Muscle of leg (tissue), 11 donors: ENCODE data around the gene UGGT1. TPM values are rescaled to one million over a fixed set of nuclear protein-coding genes. Genes with fewer than 3 reads are reported as not detected.

ENCODE experiments used
- DNase-seq: peaks from one replicate; pipeline ENCODE4 v3.0.0; 2013
- H3K27ac ChIP-seq: one replicate; pipeline ENCODE4 v1.5.1; 2013; ENCODE audit warnings: mild to moderate bottlenecking, low read length, control low read depth
- H3K27me3 ChIP-seq: one replicate; pipeline ENCODE4 v1.6.1; 2013; ENCODE audit warnings: low read length; ENCODE audit not compliant: control insufficient read depth, insufficient read depth
- H3K36me3 ChIP-seq: one replicate; pipeline ENCODE4 v1.6.1; 2013; ENCODE audit warnings: low read length; ENCODE audit not compliant: control insufficient read depth, insufficient read depth
- H3K4me1 ChIP-seq: one replicate; pipeline ENCODE4 v1.6.1; 2013; ENCODE audit warnings: low read length; ENCODE audit not compliant: control insufficient read depth, insufficient read depth
- H3K4me3 ChIP-seq: one replicate; pipeline ENCODE4 v1.5.1; 2013; ENCODE audit warnings: low read length, control low read depth
- H3K9me3 ChIP-seq: replicated peaks from 2 replicates; pipeline ENCODE4 v1.6.1; 2013; ENCODE audit warnings: low read depth, low read length; ENCODE audit not compliant: control insufficient read depth
- whole genome bisulfite sequencing: methylation state at CpG from one replicate; pipeline ENCODE4 v1.1.5; 2013; ENCODE audit warnings: missing lambda C conversion rate; ENCODE audit not compliant: insufficient coverage; 5-methylcytosine and 5-hydroxymethylcytosine counted together
- polyA plus RNA-seq, 8 donors: library from polyadenylated mRNA; unstranded; fragments of 120-200 nt; gene quantifications; one replicate each; pipeline versions ENCODE4 v1.2.1 to v1.2.3, GENCODE V29; 2013; ENCODE audit warnings: inconsistent platforms in 1 of 8, low replicate concordance in 1 of 8; ENCODE audit not compliant: insufficient read length in 8 of 8, insufficient read depth in 1 of 8
- total RNA-seq: library from RNA; stranded (reverse); fragments of 120-200 nt; gene quantifications from one replicate; pipeline ENCODE4 v1.2.4, GENCODE V29; 2013

The UGGT1 gene
- total and polyA plus RNA-seq, 9 donors, result 16.2 to 36.0 (median 28.8) TPM

DNA sequence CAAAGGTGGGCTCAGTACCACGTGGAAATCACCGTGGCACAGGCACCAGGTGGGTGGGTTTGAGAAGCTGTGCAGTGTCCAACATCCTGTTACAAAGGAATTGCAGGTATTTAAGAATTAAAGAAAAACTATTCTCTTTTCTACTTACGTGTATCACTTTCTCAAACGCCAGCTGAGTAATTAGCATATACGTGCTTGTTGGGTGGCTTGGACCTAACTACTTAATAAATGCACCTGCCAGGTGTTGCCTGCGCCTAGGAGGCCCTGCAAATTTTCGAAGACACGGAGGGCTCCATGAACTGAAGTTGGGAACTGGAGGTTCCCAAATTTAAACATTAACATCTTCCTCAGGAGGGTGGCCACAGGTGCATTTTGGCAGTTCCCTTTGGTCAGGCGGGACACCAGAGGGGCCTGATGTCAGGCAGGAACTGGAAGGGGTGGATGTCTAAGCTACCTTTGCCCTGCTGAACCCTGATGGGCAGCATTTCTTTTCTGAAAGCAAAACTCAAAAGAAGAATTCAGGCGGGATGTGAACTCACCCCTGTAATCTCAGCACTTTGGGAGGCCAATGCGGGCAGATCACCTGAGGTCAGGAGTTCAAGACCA is 142.9 kb downstream of the UGGT1 start:
- peak overlapping the region; percentile 74 for H3K4me3 ChIP-seq
- H3K9me3 ChIP-seq, result no peaks in the 10 kb centered on the region
- H3K27ac ChIP-seq, result no peak overlapping the region
- peaks cover 7% of the 10 kb centered on the region for H3K27me3 ChIP-seq
- no peaks in the 10 kb centered on the region for H3K36me3 ChIP-seq
- WGBS, result 68% methylated on average over 4 of the region's 11 CpGs
- DNase-seq, result no peak
- peaks cover 2% of the 10 kb centered on the region for H3K4me1 ChIP-seq

DNA sequence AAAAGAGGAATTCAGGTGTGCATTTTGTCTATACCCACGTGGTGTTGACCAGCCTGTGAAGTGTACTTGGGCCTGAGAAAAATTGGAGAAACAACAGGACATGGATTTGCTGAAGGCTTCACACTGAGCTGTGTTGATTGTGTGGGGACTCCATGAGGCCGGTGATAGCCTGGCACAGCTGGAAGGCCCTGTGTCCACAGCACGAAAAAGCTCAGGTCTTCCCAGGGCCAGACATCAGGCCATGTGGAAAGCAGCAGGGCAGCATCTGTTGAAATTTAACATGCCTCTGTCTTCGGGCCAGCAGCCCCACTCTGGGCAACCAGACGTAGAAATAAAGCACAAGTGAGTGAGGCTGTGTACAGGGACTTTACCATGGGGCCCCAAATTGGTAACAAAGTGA is 143.6 kb downstream of the UGGT1 start:
- peaks cover 7% of the 10 kb centered on the region for H3K27me3 ChIP-seq
- WGBS, result 58% methylated on average over 5 of the region's 5 CpGs
- no peak overlapping the region for H3K27ac ChIP-seq
- H3K4me3 ChIP-seq, result no peak overlapping the region
- H3K4me1 ChIP-seq, result peaks cover 2% of the 10 kb centered on the region
- H3K36me3 ChIP-seq, result no peaks in the 10 kb centered on the region
- no peak for DNase-seq
- H3K9me3 ChIP-seq, result no peaks in the 10 kb centered on the region

DNA sequence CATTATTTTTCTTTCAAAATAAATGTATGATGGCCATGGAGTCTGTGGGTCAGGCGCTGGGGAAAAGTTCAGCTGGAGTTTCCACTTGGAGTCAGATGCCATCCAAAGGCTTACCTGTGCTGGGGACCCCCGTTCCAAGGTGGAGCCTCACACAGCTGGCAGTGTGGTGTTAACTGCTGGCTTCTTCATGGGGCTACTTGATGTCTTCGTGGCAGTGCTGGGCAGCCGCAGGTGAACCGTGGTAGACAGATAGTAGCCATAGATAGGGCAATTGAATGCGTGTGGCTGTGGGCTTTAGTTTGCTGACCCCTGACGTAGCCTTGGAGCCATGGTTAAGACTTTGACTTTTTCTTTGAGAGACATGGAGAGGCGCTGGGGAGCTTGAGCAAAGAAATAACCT is 144.6 kb downstream of the UGGT1 start:
- H3K36me3 ChIP-seq, result no peaks in the 10 kb centered on the region
- no peak overlapping the region for H3K4me3 ChIP-seq
- no peaks in the 10 kb centered on the region for H3K9me3 ChIP-seq
- H3K4me1 ChIP-seq, result peaks cover 2% of the 10 kb centered on the region
- peaks cover 7% of the 10 kb centered on the region for H3K27me3 ChIP-seq
- DNase-seq, result no peak
- no peak overlapping the region for H3K27ac ChIP-seq
- WGBS, result 93% methylated on average over 8 of the region's 8 CpGs

GRCh38 chr2:128236491-128237035 is 145.6 kb downstream of the UGGT1 start:
- 75% methylated on average over 6 of the region's 8 CpGs for WGBS
- Histone ChIP-seq H3K27me3 (peaks cover 6% of the 10 kb centered on the region), H3K9me3 (no peaks in the 10 kb centered on the region), H3K4me3 (no peak overlapping the region), H3K36me3 (no peaks in the 10 kb centered on the region), H3K27ac (no peak overlapping the region), H3K4me1 (peaks cover 2% of the 10 kb centered on the region)
- no peak for DNase-seq

- H3K27ac ChIP-seq, result no peak overlapping the region
- peaks cover 5% of the 10 kb centered on the region for H3K27me3 ChIP-seq
- H3K9me3 ChIP-seq, result no peaks in the 10 kb centered on the region
- no peak for DNase-seq
- 57% methylated on average over 1 of the region's 2 CpGs for WGBS
- no peak overlapping the region for H3K4me3 ChIP-seq
- no peaks in the 10 kb centered on the region for H3K36me3 ChIP-seq
- peaks cover 2% of the 10 kb centered on the region for H3K4me1 ChIP-seq
Measured at GRCh38 chr2:128237081-128237534, 146.1 kb downstream of the UGGT1 start.

DNA sequence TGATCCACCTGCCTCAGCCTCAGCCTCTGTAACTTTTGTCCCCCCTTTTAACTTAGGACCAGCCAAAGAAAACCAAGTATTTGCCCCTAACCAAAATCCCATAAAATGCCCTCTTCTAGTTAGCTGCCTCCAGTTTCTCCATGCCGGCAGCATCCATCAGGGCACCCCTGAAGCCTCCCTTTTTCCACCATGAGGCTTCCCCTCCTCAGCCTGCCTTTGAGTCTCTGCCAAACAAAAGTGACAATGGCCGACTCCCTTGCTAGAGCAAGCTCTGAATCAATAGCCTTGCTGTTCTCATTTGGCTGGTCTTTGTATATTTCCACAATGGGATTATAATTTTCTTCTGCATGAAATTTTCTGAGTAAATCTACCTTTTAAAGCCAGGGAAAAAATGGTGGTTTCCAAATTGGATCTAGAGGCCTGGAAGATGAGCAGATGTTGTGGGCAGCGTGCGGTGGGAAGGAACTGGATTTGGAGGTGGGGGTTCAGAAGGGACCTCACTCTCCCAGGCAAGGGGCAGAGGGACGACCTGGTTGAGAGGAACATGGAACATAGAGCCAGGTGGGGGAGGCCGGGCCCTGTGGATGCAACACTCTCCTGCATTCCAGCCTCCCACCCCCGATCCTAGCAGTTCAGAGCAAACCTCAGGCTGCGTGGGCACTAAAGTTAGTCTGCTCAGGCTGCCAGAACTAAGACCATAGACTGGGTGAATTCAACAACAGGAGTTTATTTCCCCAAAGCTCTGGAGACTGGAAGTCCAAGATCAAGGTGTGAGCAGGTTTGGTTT is 147.1 kb downstream of the UGGT1 start:
- 92% methylated on average over 4 of the region's 8 CpGs for WGBS
- H3K36me3 ChIP-seq, result no peaks in the 10 kb centered on the region
- no peak overlapping the region for H3K27ac ChIP-seq
- H3K27me3 ChIP-seq, result no peaks in the 10 kb centered on the region
- DNase-seq, result no peak
- H3K4me3 ChIP-seq, result no peak overlapping the region
- no peaks in the 10 kb centered on the region for H3K4me1 ChIP-seq
- no peaks in the 10 kb centered on the region for H3K9me3 ChIP-seq

GRCh38 chr2:128241896-128242295 is 150.9 kb downstream of the UGGT1 start:
- Histone ChIP-seq H3K9me3 (no peaks in the 10 kb centered on the region), H3K4me1 (no peaks in the 10 kb centered on the region), H3K27ac (no peak overlapping the region), H3K36me3 (no peaks in the 10 kb centered on the region), H3K4me3 (no peak overlapping the region), H3K27me3 (no peaks in the 10 kb centered on the region)
- no peak for DNase-seq
- WGBS, result 60% methylated on average over 1 of the region's 3 CpGs

Other genes with a start within 250 kb of the UGGT1 start
- gene POLR2D, start 233.0 kb upstream of the UGGT1 start, total RNA-seq, result 26.9 TPM
- 10 to 100 TPM; 37.3 to 51.7 (median 44.8) TPM for gene POLR2D, start 233.0 kb upstream of the UGGT1 start, polyA plus RNA-seq
- 9.4 TPM for gene AMMECR1L, start 205.2 kb upstream of the UGGT1 start, total RNA-seq
- 10 to 100 TPM; 12.4 to 21.2 (median 14.7) TPM for gene AMMECR1L, start 205.2 kb upstream of the UGGT1 start, polyA plus RNA-seq
- gene SAP130, start 63.1 kb upstream of the UGGT1 start, total RNA-seq, result 4.5 TPM
- 10 to 100 TPM; 10.3 to 17.2 (median 14.1) TPM for gene SAP130, start 63.1 kb upstream of the UGGT1 start, polyA plus RNA-seq
- gene HS6ST1, start 227.7 kb downstream of the UGGT1 start, total RNA-seq, result 22.7 TPM
- gene HS6ST1, start 227.7 kb downstream of the UGGT1 start, polyA plus RNA-seq, result 10 to 100 TPM; 21.8 to 39.8 (median 31.0) TPM